WTC11 (cell line): ENCODE data around the gene WNK2. TPM values are rescaled to one million over a fixed set of nuclear protein-coding genes. Genes with fewer than 3 reads are reported as not detected.

Experiments used
- ATAC-seq: fragments of 200-7000 bp; cut with Tn5 transposase; 2 replicates; pipeline ENCODE4 v1.10.0; 2021; ENCODE audit warnings: mild to moderate bottlenecking, moderate library complexity
- CTCF ChIA-PET: fragments of 300-600 bp; sonication (Branson Sonifier 250); formaldehyde crosslinking; loops from one replicate; lab custom pipeline; 2021; ENCODE audit warnings: antibody characterized with exemption; lab: Charles Lee
- POLR2A ChIA-PET: fragments of 350-600 bp; sonication (Branson Sonifier 250); formaldehyde crosslinking; loops from one replicate; lab custom pipeline; 2021; ENCODE audit warnings: antibody characterized with exemption; lab: Charles Lee
- DNase-seq: peaks from one replicate; pipeline ENCODE4 v3.0.0; 2021; ENCODE audit warnings: low spot score
- H3K27ac Mint-ChIP-seq: 2 replicates; pipeline ENCODE4 v1.8.0; 2021; ENCODE audit warnings: mixed read lengths
- H3K27me3 Mint-ChIP-seq: 2 replicates; pipeline ENCODE4 v1.8.0; 2021; ENCODE audit warnings: low read depth, mild to moderate bottlenecking, moderate library complexity, mixed read lengths
- H3K36me3 Mint-ChIP-seq: 2 replicates; pipeline ENCODE4 v1.8.0; 2021; ENCODE audit warnings: mixed read lengths
- H3K4me1 Mint-ChIP-seq: 2 replicates; pipeline ENCODE4 v1.8.0; 2022; ENCODE audit warnings: mixed read lengths
- H3K4me3 Mint-ChIP-seq: 2 replicates; pipeline ENCODE4 v1.8.0; 2021; ENCODE audit warnings: mild to moderate bottlenecking, moderate library complexity, mixed read lengths
- H3K9me3 Mint-ChIP-seq: 2 replicates; pipeline ENCODE4 v1.8.0; 2021; ENCODE audit warnings: mixed read lengths
- CREM ChIP-seq: sonication (generic); formaldehyde crosslinking; IDR thresholded peaks from 2 replicates; pipeline ENCODE4 v1.8.1; 2022; ENCODE audit warnings: mild to moderate bottlenecking, missing genetic modification reagents, moderate library complexity
- EMX1 ChIP-seq: fragments of 250-450 bp; sonication (Bioruptor Pico); IDR thresholded peaks from 2 replicates; pipeline ENCODE4 v1.8.0; 2021; ENCODE audit warnings: mild to moderate bottlenecking
- HMGA2 ChIP-seq: fragments of 250-450 bp; sonication (Bioruptor Pico); IDR thresholded peaks from 2 replicates; pipeline ENCODE4 v1.4.0; 2021; ENCODE audit warnings: mild to moderate bottlenecking, moderate library complexity
- IRF2 ChIP-seq: sonication (generic); formaldehyde crosslinking; IDR thresholded peaks from 2 replicates; pipeline ENCODE4 v1.8.0; 2022; ENCODE audit warnings: low read depth, missing genetic modification reagents, borderline replicate concordance
- OVOL2 ChIP-seq: fragments of 250-450 bp; sonication (Bioruptor Pico); IDR thresholded peaks from 2 replicates; pipeline ENCODE4 v1.9.0; 2021; ENCODE audit warnings: mild to moderate bottlenecking, borderline replicate concordance
- ZBTB21 ChIP-seq: sonication (generic); formaldehyde crosslinking; IDR thresholded peaks from 2 replicates; pipeline ENCODE4 v1.8.1; 2023; ENCODE audit warnings: mild to moderate bottlenecking, missing genetic modification reagents, borderline replicate concordance
- ZNF219 ChIP-seq: sonication (generic); formaldehyde crosslinking; IDR thresholded peaks from 2 replicates; pipeline ENCODE4 v1.8.0; 2023; ENCODE audit warnings: missing genetic modification reagents, mild to moderate bottlenecking, borderline replicate concordance
- ZNF396 ChIP-seq: fragments of 250-450 bp; sonication (Bioruptor Pico); IDR thresholded peaks from 2 replicates; pipeline ENCODE4 v1.8.0; 2021; ENCODE audit warnings: mild to moderate bottlenecking, moderate library complexity, borderline replicate concordance
- ZNF416 ChIP-seq: fragments of 250-450 bp; sonication (Bioruptor Pico); IDR thresholded peaks from 2 replicates; pipeline ENCODE4 v1.9.0; 2021; ENCODE audit warnings: mild to moderate bottlenecking, inconsistent platforms
- total RNA-seq: library from RNA; stranded (reverse); gene quantifications from 3 replicates; pipeline ENCODE4 v1.2.3, GENCODE V29; 2021
- TF ChIP-seq, protein P1 (sequence below): sonication (generic); formaldehyde crosslinking; IDR thresholded peaks from 2 replicates; pipeline ENCODE4 v1.8.1; 2022; ENCODE audit warnings: low read depth, missing genetic modification reagents, borderline replicate concordance
- TF ChIP-seq, protein P2 (sequence below): sonication (generic); formaldehyde crosslinking; IDR thresholded peaks from 2 replicates; pipeline ENCODE4 v1.8.0; 2023; ENCODE audit warnings: mild to moderate bottlenecking, missing genetic modification reagents
- TF ChIP-seq, protein P3 (sequence below): fragments of 250-450 bp; sonication (Bioruptor Pico); IDR thresholded peaks from 2 replicates; pipeline ENCODE4 v1.8.0; 2021; ENCODE audit warnings: mild to moderate bottlenecking
- TF ChIP-seq, protein P4 (sequence below): fragments of 250-450 bp; sonication (Bioruptor Pico); IDR thresholded peaks from 2 replicates; pipeline ENCODE4 v1.9.0; 2021; ENCODE audit warnings: mild to moderate bottlenecking, borderline replicate concordance
- TF ChIP-seq, protein P5 (sequence below): sonication (generic); formaldehyde crosslinking; IDR thresholded peaks from 2 replicates; pipeline ENCODE4 v1.8.0; 2022; ENCODE audit warnings: missing genetic modification reagents

The WNK2 gene
- total RNA-seq, 1 experiment from 2014 or later: 120 TPM

DNA sequence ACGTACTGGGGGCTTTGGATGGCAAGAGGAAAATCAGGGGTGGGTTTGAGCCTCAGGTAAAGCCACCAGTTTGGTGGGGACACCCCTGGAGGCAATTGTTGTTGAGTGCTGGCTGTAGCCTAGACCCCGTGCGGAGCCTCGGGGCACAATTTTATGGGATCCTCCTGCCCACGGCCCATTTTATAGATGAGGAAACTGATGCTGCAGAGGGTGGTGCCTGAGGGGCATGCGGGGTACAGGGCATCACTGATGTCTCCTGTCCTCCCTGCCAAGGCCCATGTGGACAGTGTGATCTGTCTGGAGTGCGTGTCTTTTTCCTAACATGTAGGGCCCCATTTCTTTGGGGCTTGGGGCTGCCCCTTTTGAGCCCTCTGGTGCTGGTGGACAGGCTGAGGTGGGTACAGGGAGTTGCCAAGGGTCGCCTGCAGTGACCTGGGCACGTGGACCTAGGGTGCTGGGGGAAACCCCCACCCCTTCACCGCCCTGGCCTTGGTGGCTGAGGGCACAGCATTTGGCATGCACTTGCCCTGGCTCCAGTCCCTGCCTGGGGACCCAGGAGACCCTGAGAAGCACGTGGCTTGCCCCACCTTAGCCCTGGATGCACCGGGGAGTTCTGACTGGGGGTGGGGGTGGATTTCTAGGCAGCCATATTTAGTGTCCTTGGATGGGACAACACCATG is 22.1 kb downstream of the WNK2 start:
- peaks cover 11% of the 10 kb centered on the region for H3K4me1 Mint-ChIP-seq
- peaks cover 9% of the 10 kb centered on the region for H3K9me3 Mint-ChIP-seq
- H3K27ac Mint-ChIP-seq: no peak overlapping the region
- ATAC-seq (no peak), DNase-seq (no peak)
- ChIA-PET CTCF (no interaction called here), POLR2A (no interaction called here)
- peaks cover 7% of the 10 kb centered on the region; the same call in 1 of the 2 replicates for H3K36me3 Mint-ChIP-seq
- no peaks in the 10 kb centered on the region for H3K27me3 Mint-ChIP-seq
- TF ChIP-seq IRF2 (CRISPR knock-in tag) (no peak), ZNF396 (CRISPR knock-in tag) (no peak), HMGA2 (CRISPR knock-in tag) (no peak), ZNF219 (CRISPR knock-in tag) (no peak), OVOL2 (CRISPR knock-in tag) (no peak)
- TF ChIP-seq, protein P1, sequence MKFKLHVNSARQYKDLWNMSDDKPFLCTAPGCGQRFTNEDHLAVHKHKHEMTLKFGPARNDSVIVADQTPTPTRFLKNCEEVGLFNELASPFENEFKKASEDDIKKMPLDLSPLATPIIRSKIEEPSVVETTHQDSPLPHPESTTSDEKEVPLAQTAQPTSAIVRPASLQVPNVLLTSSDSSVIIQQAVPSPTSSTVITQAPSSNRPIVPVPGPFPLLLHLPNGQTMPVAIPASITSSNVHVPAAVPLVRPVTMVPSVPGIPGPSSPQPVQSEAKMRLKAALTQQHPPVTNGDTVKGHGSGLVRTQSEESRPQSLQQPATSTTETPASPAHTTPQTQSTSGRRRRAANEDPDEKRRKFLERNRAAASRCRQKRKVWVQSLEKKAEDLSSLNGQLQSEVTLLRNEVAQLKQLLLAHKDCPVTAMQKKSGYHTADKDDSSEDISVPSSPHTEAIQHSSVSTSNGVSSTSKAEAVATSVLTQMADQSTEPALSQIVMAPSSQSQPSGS (CRISPR knock-in tag): no peak
- TF ChIP-seq, protein P2, sequence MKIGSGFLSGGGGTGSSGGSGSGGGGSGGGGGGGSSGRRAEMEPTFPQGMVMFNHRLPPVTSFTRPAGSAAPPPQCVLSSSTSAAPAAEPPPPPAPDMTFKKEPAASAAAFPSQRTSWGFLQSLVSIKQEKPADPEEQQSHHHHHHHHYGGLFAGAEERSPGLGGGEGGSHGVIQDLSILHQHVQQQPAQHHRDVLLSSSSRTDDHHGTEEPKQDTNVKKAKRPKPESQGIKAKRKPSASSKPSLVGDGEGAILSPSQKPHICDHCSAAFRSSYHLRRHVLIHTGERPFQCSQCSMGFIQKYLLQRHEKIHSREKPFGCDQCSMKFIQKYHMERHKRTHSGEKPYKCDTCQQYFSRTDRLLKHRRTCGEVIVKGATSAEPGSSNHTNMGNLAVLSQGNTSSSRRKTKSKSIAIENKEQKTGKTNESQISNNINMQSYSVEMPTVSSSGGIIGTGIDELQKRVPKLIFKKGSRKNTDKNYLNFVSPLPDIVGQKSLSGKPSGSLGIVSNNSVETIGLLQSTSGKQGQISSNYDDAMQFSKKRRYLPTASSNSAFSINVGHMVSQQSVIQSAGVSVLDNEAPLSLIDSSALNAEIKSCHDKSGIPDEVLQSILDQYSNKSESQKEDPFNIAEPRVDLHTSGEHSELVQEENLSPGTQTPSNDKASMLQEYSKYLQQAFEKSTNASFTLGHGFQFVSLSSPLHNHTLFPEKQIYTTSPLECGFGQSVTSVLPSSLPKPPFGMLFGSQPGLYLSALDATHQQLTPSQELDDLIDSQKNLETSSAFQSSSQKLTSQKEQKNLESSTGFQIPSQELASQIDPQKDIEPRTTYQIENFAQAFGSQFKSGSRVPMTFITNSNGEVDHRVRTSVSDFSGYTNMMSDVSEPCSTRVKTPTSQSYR (CRISPR knock-in tag): no peak
- H3K4me3 Mint-ChIP-seq: no peak overlapping the region

DNA sequence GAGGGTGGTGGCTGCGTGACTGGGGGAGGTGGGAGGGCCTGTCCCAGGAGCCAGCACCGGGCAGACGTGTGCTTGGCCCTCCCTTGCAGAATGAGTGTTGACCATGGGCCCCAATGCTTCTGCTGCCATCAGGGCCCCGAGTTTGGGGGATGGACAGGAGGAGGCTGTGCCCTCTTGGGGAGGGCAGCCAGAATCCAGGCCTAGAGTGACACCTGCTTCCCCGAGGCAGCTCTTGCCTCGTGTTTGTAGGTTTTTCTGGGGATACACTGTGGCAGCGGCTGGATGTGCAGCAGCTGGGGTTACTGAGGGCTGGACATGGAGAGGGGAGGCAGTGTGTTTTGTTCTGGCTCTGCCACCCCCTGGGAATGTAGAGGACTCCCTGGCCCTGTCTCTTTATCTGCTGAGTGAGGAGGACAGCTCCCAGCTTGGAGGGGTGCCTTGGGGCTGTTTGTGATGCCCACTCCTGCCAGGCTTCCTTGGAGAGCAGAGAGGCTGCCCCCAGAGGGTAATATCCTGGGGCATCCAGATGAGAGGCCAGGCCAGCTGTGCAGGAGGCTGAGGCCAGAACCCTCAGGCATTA is 22.7 kb downstream of the WNK2 start:
- Mint-ChIP-seq H3K27me3 (no peaks in the 10 kb centered on the region), H3K36me3 (peaks cover 7% of the 10 kb centered on the region; the same call in 1 of the 2 replicates), H3K4me3 (no peak overlapping the region), H3K27ac (no peak overlapping the region), H3K9me3 (peaks cover 9% of the 10 kb centered on the region), H3K4me1 (peaks cover 11% of the 10 kb centered on the region)
- ChIA-PET CTCF (interaction anchor here (1.1 kb wide), 1 partner anchor 96 kb away, joined by 3 read pairs; no protein-coding TSS in a partner anchor), POLR2A (no interaction called here)
- DNase-seq: no peak
- ATAC-seq: no peak
- TF ChIP-seq ZNF396 (CRISPR knock-in tag): no peak
- no peak for TF ChIP-seq ZBTB21
- no peak for TF ChIP-seq ZNF416
- TF ChIP-seq, protein P3, sequence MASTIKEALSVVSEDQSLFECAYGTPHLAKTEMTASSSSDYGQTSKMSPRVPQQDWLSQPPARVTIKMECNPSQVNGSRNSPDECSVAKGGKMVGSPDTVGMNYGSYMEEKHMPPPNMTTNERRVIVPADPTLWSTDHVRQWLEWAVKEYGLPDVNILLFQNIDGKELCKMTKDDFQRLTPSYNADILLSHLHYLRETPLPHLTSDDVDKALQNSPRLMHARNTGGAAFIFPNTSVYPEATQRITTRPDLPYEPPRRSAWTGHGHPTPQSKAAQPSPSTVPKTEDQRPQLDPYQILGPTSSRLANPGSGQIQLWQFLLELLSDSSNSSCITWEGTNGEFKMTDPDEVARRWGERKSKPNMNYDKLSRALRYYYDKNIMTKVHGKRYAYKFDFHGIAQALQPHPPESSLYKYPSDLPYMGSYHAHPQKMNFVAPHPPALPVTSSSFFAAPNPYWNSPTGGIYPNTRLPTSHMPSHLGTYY (CRISPR knock-in tag): no peak

DNA sequence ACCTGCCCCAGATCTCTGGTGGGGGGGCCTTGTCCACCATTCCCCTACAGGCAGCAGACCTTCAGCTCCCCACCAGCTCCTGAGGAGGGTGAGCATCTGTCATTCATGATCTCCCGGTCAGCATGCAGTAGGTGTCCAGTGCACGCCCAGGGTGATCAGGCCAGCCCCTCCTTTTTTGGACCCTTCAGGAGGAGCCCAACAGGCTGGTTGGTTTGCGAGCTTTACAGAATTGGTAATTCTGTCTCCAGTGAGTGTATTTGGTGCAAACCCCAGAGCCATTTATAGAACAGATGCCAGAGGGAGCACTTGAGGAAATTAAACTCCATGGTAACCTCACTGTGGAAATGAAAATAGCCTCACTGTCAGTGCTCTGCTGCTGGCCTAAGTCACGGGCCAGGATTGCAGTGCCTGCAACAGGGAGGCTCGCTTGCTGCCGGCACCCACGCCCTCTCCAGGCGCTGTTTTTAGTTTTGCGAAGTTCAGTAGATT is 23.4 kb downstream of the WNK2 start:
- DNase-seq: no peak
- ChIA-PET POLR2A (no interaction called here), CTCF (interaction anchor here (1.1 kb wide), 1 partner anchor 95 kb away, joined by 3 read pairs; no protein-coding TSS in a partner anchor)
- Mint-ChIP-seq H3K27me3 (no peaks in the 10 kb centered on the region), H3K4me1 (peaks cover 7% of the 10 kb centered on the region), H3K27ac (0 out of 2 replicates have a peak overlapping the region, but pooled peaks have one; percentile 6), H3K4me3 (no peak overlapping the region), H3K9me3 (peaks cover 9% of the 10 kb centered on the region), H3K36me3 (peaks cover 7% of the 10 kb centered on the region; the same call in 1 of the 2 replicates)
- ATAC-seq: no peak
- TF ChIP-seq, protein P4, sequence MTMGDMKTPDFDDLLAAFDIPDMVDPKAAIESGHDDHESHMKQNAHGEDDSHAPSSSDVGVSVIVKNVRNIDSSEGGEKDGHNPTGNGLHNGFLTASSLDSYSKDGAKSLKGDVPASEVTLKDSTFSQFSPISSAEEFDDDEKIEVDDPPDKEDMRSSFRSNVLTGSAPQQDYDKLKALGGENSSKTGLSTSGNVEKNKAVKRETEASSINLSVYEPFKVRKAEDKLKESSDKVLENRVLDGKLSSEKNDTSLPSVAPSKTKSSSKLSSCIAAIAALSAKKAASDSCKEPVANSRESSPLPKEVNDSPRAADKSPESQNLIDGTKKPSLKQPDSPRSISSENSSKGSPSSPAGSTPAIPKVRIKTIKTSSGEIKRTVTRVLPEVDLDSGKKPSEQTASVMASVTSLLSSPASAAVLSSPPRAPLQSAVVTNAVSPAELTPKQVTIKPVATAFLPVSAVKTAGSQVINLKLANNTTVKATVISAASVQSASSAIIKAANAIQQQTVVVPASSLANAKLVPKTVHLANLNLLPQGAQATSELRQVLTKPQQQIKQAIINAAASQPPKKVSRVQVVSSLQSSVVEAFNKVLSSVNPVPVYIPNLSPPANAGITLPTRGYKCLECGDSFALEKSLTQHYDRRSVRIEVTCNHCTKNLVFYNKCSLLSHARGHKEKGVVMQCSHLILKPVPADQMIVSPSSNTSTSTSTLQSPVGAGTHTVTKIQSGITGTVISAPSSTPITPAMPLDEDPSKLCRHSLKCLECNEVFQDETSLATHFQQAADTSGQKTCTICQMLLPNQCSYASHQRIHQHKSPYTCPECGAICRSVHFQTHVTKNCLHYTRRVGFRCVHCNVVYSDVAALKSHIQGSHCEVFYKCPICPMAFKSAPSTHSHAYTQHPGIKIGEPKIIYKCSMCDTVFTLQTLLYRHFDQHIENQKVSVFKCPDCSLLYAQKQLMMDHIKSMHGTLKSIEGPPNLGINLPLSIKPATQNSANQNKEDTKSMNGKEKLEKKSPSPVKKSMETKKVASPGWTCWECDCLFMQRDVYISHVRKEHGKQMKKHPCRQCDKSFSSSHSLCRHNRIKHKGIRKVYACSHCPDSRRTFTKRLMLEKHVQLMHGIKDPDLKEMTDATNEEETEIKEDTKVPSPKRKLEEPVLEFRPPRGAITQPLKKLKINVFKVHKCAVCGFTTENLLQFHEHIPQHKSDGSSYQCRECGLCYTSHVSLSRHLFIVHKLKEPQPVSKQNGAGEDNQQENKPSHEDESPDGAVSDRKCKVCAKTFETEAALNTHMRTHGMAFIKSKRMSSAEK (CRISPR knock-in tag): no peak
- TF ChIP-seq, protein P5, sequence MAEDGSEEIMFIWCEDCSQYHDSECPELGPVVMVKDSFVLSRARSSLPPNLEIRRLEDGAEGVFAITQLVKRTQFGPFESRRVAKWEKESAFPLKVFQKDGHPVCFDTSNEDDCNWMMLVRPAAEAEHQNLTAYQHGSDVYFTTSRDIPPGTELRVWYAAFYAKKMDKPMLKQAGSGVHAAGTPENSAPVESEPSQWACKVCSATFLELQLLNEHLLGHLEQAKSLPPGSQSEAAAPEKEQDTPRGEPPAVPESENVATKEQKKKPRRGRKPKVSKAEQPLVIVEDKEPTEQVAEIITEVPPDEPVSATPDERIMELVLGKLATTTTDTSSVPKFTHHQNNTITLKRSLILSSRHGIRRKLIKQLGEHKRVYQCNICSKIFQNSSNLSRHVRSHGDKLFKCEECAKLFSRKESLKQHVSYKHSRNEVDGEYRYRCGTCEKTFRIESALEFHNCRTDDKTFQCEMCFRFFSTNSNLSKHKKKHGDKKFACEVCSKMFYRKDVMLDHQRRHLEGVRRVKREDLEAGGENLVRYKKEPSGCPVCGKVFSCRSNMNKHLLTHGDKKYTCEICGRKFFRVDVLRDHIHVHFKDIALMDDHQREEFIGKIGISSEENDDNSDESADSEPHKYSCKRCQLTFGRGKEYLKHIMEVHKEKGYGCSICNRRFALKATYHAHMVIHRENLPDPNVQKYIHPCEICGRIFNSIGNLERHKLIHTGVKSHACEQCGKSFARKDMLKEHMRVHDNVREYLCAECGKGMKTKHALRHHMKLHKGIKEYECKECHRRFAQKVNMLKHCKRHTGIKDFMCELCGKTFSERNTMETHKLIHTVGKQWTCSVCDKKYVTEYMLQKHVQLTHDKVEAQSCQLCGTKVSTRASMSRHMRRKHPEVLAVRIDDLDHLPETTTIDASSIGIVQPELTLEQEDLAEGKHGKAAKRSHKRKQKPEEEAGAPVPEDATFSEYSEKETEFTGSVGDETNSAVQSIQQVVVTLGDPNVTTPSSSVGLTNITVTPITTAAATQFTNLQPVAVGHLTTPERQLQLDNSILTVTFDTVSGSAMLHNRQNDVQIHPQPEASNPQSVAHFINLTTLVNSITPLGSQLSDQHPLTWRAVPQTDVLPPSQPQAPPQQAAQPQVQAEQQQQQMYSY (CRISPR knock-in tag): no peak
- no peak for TF ChIP-seq EMX1 (CRISPR knock-in tag)
- no peak for TF ChIP-seq CREM (CRISPR knock-in tag)
